HCT116 (cell line): Measurements from ENCODE around the gene DNPEP. TPM values are rescaled to one million over a fixed set of nuclear protein-coding genes. Genes with fewer than 3 reads are reported as not detected.

ENCODE experiments used
- ATAC-seq: fragments of 200-7000 bp; cut with Tn5 transposase; 2 replicates; pipeline ENCODE4 v1.9.1; 2020; ENCODE audit warnings: mild to moderate bottlenecking, moderate library complexity
- BruUV-seq: library from RNA; stranded (reverse); fragments of 400-500 nt; replicated peaks from 2 replicates; lab custom pipeline; 2021; lab: Mats Ljungman, UMichigan
- CTCF ChIA-PET: fragments of 300-600 bp; sonication (Branson Sonifier 250); formaldehyde crosslinking; loops from one replicate; lab custom pipeline; 2021; ENCODE audit warnings: antibody characterized with exemption; lab: Charles Lee
- POLR2A ChIA-PET: fragments of 300-600, 350-600 bp; sonication (Branson Sonifier 250); formaldehyde crosslinking; loops from one replicate; lab custom pipeline; 2021; ENCODE audit warnings: antibody characterized with exemption; lab: Charles Lee
- RAD21 ChIA-PET, 2 experiments: fragments of 300-600 bp; sonication (Branson Sonifier 250); formaldehyde crosslinking; loops; one replicate each; lab custom pipeline; 2023; ENCODE audit warnings: low total read pairs in 2 of 2; ENCODE audit not compliant: uncharacterized antibody in 2 of 2, unreplicated experiment in 2 of 2, low non-redundant PET in 1 of 2; lab: Charles Lee
- DNase-seq: peaks from one replicate; pipeline ENCODE4 v3.0.0-alpha.2; 2010; ENCODE audit warnings: low read depth, low spot score
- H2AFZ ChIP-seq: fragments of 200-600 bp; shearing (Covaris generic), sonication (generic); 2 replicates; pipeline ENCODE4 v1.6.1; 2017; ENCODE audit warnings: low read depth, mixed run types, mixed read lengths, antibody characterized with exemption, low read length; ENCODE audit not compliant: poor library complexity, severe bottlenecking
- H3K27ac ChIP-seq: 2 replicates; pipeline ENCODE4 v1.5.1; 2012; ENCODE audit warnings: low read depth, low read length
- H3K27me3 ChIP-seq: fragments of 200-600 bp; sonication (generic); 2 replicates; pipeline ENCODE4 v1.6.1; 2016; ENCODE audit warnings: mixed run types, low read length, mixed read lengths; ENCODE audit not compliant: insufficient read depth
- H3K36me3 ChIP-seq, 2 experiments: fragments of 200-500 bp in 1 of 2; fragments of 200-600 bp in 1 of 2; sonication (Bioruptor generic) in 1 of 2; sonication (generic) in 1 of 2; 2 replicates each; pipeline versions ENCODE4 v1.5.1 to v1.6.1; 2014 to 2016; ENCODE audit warnings: low read length in 2 of 2, inconsistent platforms in 1 of 2, mixed read lengths in 1 of 2, mixed run types in 1 of 2; ENCODE audit not compliant: insufficient read depth in 2 of 2, control insufficient read depth in 1 of 2
- H3K4me1 ChIP-seq, 2 experiments: fragments of 200-600 bp in 1 of 2; sonication (generic) in 1 of 2; 2 replicates each; pipeline versions ENCODE4 v1.5.1 to v1.6.1; 2012 to 2017; ENCODE audit warnings: low read length in 2 of 2, inconsistent platforms in 1 of 2, mild to moderate bottlenecking in 1 of 2, mixed read lengths in 1 of 2, mixed run types in 1 of 2, moderate library complexity in 1 of 2; ENCODE audit not compliant: insufficient read depth in 2 of 2, control insufficient read depth in 1 of 2
- H3K4me2 ChIP-seq: fragments of 200-600 bp; sonication (generic); 2 replicates; pipeline ENCODE4 v1.6.1; 2017; ENCODE audit warnings: mixed run types, low read length, mixed read lengths
- H3K4me3 ChIP-seq, 2 experiments: fragments of 200-600 bp in 1 of 2; sonication (generic) in 1 of 2; replicated peaks in 1 of 2; 2 replicates each; pipeline ENCODE4 v1.5.1; 2011 to 2016; ENCODE audit warnings: low read length in 2 of 2, control low read depth in 1 of 2, low read depth in 1 of 2, mild to moderate bottlenecking in 1 of 2, mixed read lengths in 1 of 2, mixed run types in 1 of 2
- H3K79me2 ChIP-seq: fragments of 200-600 bp; sonication (generic); 2 replicates; pipeline ENCODE4 v1.6.1; 2017; ENCODE audit warnings: mild to moderate bottlenecking, mixed run types, low read length, moderate library complexity, mixed read lengths; ENCODE audit not compliant: insufficient read depth
- H3K9ac ChIP-seq: fragments of 200-600 bp; sonication (generic); 2 replicates; pipeline ENCODE4 v1.6.1; 2016; ENCODE audit warnings: low read length, mixed read lengths
- H3K9me2 ChIP-seq: fragments of 200-600 bp; sonication (generic), shearing (Covaris generic); 2 replicates; pipeline ENCODE4 v1.6.1; 2017; ENCODE audit warnings: mixed run types, mild to moderate bottlenecking, moderate library complexity; ENCODE audit not compliant: insufficient read depth
- H3K9me3 ChIP-seq, 2 experiments: fragments of 200-500 bp in 1 of 2; fragments of 200-600 bp in 1 of 2; sonication (Bioruptor generic) in 1 of 2; sonication (generic) in 1 of 2; 2 replicates each; pipeline ENCODE4 v1.6.1; 2014 to 2017; ENCODE audit warnings: low read length in 2 of 2, mixed read lengths in 2 of 2, inconsistent platforms in 1 of 2, low read depth in 1 of 2, mild to moderate bottlenecking in 1 of 2, mixed run types in 1 of 2, moderate library complexity in 1 of 2; ENCODE audit not compliant: control insufficient read depth in 1 of 2, insufficient read depth in 1 of 2
- H4K20me1 ChIP-seq: fragments of 200-600 bp; sonication (generic), shearing (Covaris generic); 2 replicates; pipeline ENCODE4 v1.6.1; 2017; ENCODE audit warnings: mixed run types, mild to moderate bottlenecking, moderate library complexity; ENCODE audit not compliant: insufficient read depth
- CTCF ChIP-seq, 3 experiments: fragments of 200-600 bp in 1 of 3; sonication (generic) in 1 of 3; IDR thresholded peaks in 2 of 3; conservative IDR thresholded peaks in 1 of 3; 2 replicates each; pipeline ENCODE4 v1.5.1; 2012 to 2017; ENCODE audit warnings: low read depth in 2 of 3, low read length in 2 of 3, antibody characterized with exemption in 1 of 3, borderline replicate concordance in 1 of 3, control low read depth in 1 of 3, mild to moderate bottlenecking in 1 of 3, mixed read lengths in 1 of 3, mixed run types in 1 of 3, moderate library complexity in 1 of 3; ENCODE audit not compliant: insufficient read depth in 1 of 3
- EGR1 ChIP-seq: IDR thresholded peaks from 2 replicates; pipeline ENCODE4 v1.6.1; 2012; ENCODE audit warnings: low read depth
- ELF1 ChIP-seq: IDR thresholded peaks from 2 replicates; pipeline ENCODE4 v1.6.1; 2012; ENCODE audit warnings: low read depth, borderline replicate concordance
- POLR2A ChIP-seq: IDR thresholded peaks from 2 replicates; pipeline ENCODE4 v1.7.0; 2011; ENCODE audit warnings: borderline replicate concordance; ENCODE audit not compliant: insufficient read depth, insufficient read length; ENCODE audit errors: extremely low read depth
- SP1 ChIP-seq: IDR thresholded peaks from 2 replicates; pipeline ENCODE4 v1.6.1; 2012; ENCODE audit warnings: low read depth
- TCF7L2 ChIP-seq: IDR thresholded peaks from 2 replicates; pipeline ENCODE4 v1.7.0; 2011; ENCODE audit warnings: borderline replicate concordance, inconsistent platforms; ENCODE audit not compliant: insufficient read depth, insufficient read length; ENCODE audit errors: extremely low read depth
- YY1 ChIP-seq: IDR thresholded peaks from 2 replicates; pipeline ENCODE4 v1.6.1; 2011; ENCODE audit warnings: low read length, low read depth, moderate library complexity, mild to moderate bottlenecking; ENCODE audit not compliant: insufficient replicate concordance; ENCODE audit errors: extremely low read depth
- ZFX ChIP-seq: fragments of 450-650 bp; IDR thresholded peaks from 2 replicates; pipeline ENCODE4 v1.6.1; 2017
- ZNF274 ChIP-seq: fragments of 200-500 bp; sonication (Bioruptor generic); IDR thresholded peaks from 2 replicates; pipeline ENCODE4 v1.6.1; 2014; ENCODE audit warnings: mild to moderate bottlenecking, low read depth, low read length, inconsistent platforms
- intact Hi-C: fragments of 100-400 bp; cut with micrococcal nuclease; formaldehyde crosslinking; loops from 2 replicates; pipeline ENCODE4 v1.10.0; 2022
- total RNA-seq: library from RNA; stranded (reverse); gene quantifications from one replicate; pipeline ENCODE4 v1.2.1, GENCODE V29; 2021; ENCODE audit not compliant: unreplicated experiment
- TF ChIP-seq, protein P1 (sequence below): IDR thresholded peaks from 2 replicates; pipeline ENCODE4 v1.6.1; 2011; ENCODE audit warnings: mild to moderate bottlenecking, low read length, moderate library complexity; ENCODE audit not compliant: insufficient replicate concordance; ENCODE audit errors: extremely low read depth

Gene DNPEP
- total RNA-seq, 1 experiment from 2014 or later: 80.1 TPM

GRCh38 chr2:219401606-219402005, 13.9 kb upstream of the DNPEP start:
- Histone ChIP-seq H3K9me3 (no peaks in the 10 kb centered on the region), H3K27me3 (no peaks in the 10 kb centered on the region), H3K9ac (no peak overlapping the region), H3K4me1 (peaks cover 11 to 46% of the 10 kb centered on the region in 2 experiments; a peak in 3 of 4 replicates), H2AFZ (no peak overlapping the region), H3K4me3 (no peak overlapping the region), H4K20me1 (no peaks in the 10 kb centered on the region), H3K79me2 (no peaks in the 10 kb centered on the region), H3K27ac (no peak overlapping the region), H3K36me3 (no peaks in the 10 kb centered on the region), H3K9me2 (no peaks in the 10 kb centered on the region), H3K4me2 (no peak overlapping the region)
- no peak for DNase-seq
- no peak for ATAC-seq
- BruUV-seq: no TSS peak
- ChIA-PET RAD21 (no interaction called here), CTCF (interaction anchor here (1.2 to 4.7 kb wide), 4 partner anchors 14 to 127 kb away, joined by 3 to 109 read pairs (median 22); partner anchors contain the start of gene DNPEP), POLR2A (no interaction called here)
- intact Hi-C loops: loop anchor here (2.0 to 10.0 kb wide), 3 partner anchors 33 to 243 kb away; partner anchors contain the start of gene SPEG
- no peak for TF ChIP-seq CTCF (IDR thresholded peaks at IDR 0.05 in 2 of 3, conservative IDR thresholded peaks at IDR 0.05 in 1 of 3; ENCODE audit: borderline replicate concordance in 1 of 3, insufficient read depth in 1 of 3, low read depth in 2 of 3, low read length in 2 of 3)
- no peak for TF ChIP-seq POLR2A
- no peak for TF ChIP-seq ZFX
- TF ChIP-seq YY1: no peak
- TF ChIP-seq, protein P1, sequence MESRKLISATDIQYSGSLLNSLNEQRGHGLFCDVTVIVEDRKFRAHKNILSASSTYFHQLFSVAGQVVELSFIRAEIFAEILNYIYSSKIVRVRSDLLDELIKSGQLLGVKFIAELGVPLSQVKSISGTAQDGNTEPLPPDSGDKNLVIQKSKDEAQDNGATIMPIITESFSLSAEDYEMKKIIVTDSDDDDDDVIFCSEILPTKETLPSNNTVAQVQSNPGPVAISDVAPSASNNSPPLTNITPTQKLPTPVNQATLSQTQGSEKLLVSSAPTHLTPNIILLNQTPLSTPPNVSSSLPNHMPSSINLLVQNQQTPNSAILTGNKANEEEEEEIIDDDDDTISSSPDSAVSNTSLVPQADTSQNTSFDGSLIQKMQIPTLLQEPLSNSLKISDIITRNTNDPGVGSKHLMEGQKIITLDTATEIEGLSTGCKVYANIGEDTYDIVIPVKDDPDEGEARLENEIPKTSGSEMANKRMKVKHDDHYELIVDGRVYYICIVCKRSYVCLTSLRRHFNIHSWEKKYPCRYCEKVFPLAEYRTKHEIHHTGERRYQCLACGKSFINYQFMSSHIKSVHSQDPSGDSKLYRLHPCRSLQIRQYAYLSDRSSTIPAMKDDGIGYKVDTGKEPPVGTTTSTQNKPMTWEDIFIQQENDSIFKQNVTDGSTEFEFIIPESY: no peak
- no peak for TF ChIP-seq ZNF274
- no peak for TF ChIP-seq EGR1
- TF ChIP-seq ELF1: no peak
- TF ChIP-seq TCF7L2: no peak
- no peak for TF ChIP-seq SP1
